T-helper 1 cell treated with Interleukin-12 subunit alpha and Interleukin-12 subunit beta and Interleukin-4 antibody, amounts not matched to agents 30 μg/mL and 1 μg/mL, for 36 hours (primary cell): Measurements from ENCODE around the gene MAS1L.
"Not testable (repeated sequence)": the region's sequence is repeated elsewhere in the genome, so short reads cannot be mapped to it uniquely, and the experiment has no call there.

Experiments used
- H3K27ac Mint-ChIP-seq: one replicate; pipeline ENCODE4 v1.8.0; 2021; ENCODE audit warnings: mild to moderate bottlenecking, mixed read lengths
- H3K27me3 Mint-ChIP-seq: one replicate; pipeline ENCODE4 v1.8.0; 2021; ENCODE audit warnings: low read depth, mixed read lengths
- H3K36me3 Mint-ChIP-seq: one replicate; pipeline ENCODE4 v1.8.0; 2021; ENCODE audit warnings: low read depth, mixed read lengths
- H3K4me1 Mint-ChIP-seq: one replicate; pipeline ENCODE4 v1.8.0; 2021; ENCODE audit warnings: low read depth, mixed read lengths
- H3K4me3 Mint-ChIP-seq: one replicate; pipeline ENCODE4 v1.8.0; 2021; ENCODE audit warnings: mild to moderate bottlenecking, moderate library complexity, mixed read lengths
- H3K9me3 Mint-ChIP-seq: one replicate; pipeline ENCODE4 v1.8.0; 2021; ENCODE audit warnings: mixed read lengths

MAS1L gene

GRCh38 chr6:29479560-29479959 lies 8.2 kb downstream of the MAS1L start:
- peaks cover 15% of the 10 kb centered on the region for H3K27me3 Mint-ChIP-seq
- no peaks in the 10 kb centered on the region for H3K4me1 Mint-ChIP-seq
- no peaks in the 10 kb centered on the region for H3K9me3 Mint-ChIP-seq
- no peaks in the 10 kb centered on the region for H3K36me3 Mint-ChIP-seq
- no peak overlapping the region for H3K4me3 Mint-ChIP-seq
- no peak overlapping the region for H3K27ac Mint-ChIP-seq

DNA sequence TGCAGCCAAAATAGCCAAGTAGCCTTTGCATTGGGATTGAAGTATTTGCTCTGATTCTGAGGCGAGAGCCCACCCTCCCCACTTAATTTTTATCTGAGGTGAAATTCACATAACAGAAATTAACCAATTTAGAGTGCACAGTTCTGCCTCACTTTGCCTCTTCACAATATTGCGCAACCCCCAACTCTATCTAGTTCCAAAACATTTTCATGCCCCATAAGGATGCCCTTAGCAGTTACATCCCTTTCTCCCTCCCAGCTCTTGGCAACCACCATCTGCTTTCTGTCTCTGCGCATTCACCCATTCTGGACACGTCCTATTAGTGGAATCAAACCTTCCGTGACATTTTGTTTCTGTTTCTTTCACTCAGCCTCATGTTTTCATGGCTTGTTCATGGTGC lies 9.0 kb downstream of the MAS1L start:
- Mint-ChIP-seq H3K4me3 (no peak overlapping the region), H3K27ac (no peak overlapping the region), H3K36me3 (no peaks in the 10 kb centered on the region), H3K9me3 (no peaks in the 10 kb centered on the region), H3K4me1 (no peaks in the 10 kb centered on the region), H3K27me3 (peaks cover 15% of the 10 kb centered on the region)

DNA sequence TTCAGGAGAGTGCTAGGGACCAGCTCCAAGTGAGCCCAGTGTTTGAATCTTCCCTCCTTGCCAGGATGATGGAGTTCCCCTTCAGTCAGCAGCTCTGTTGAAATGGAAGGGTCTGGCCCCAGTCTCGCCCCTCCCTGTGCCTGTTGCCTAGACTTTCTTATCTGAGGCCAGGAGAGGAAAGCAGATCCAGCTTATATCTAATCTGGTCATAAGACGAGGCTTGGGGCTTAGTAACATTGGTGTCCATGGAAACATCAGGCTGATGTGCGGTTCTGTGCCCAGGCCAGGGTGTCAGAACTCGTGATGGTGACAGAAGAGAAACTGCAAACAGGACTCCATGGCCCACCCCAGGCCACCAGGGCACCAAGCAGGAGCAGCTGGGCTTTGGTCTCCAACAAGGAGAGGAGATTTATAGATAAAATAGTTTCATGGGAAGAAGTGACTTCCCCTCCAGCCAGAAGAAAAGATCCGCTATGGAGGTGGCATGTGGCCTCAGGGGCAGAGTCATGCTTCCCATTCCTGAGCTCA lies 9.8 kb downstream of the MAS1L start:
- Mint-ChIP-seq H3K27me3 (peaks cover 15% of the 10 kb centered on the region), H3K36me3 (no peaks in the 10 kb centered on the region)

GRCh38 chr6:29474996-29475395 lies 12.8 kb downstream of the MAS1L start:
- H3K9me3 Mint-ChIP-seq, result no peaks in the 10 kb centered on the region
- no peaks in the 10 kb centered on the region for H3K36me3 Mint-ChIP-seq
- H3K4me1 Mint-ChIP-seq, result no peaks in the 10 kb centered on the region
- peaks cover 7% of the 10 kb centered on the region for H3K27me3 Mint-ChIP-seq
- no peak overlapping the region for H3K27ac Mint-ChIP-seq
- H3K4me3 Mint-ChIP-seq, result no peak overlapping the region

More for the DNA sequence above, 9.8 kb downstream of the MAS1L start:
- no peaks in the 10 kb centered on the region for H3K4me1 Mint-ChIP-seq
- H3K9me3 Mint-ChIP-seq, result no peaks in the 10 kb centered on the region
- no peak overlapping the region for H3K27ac Mint-ChIP-seq
- no peak overlapping the region for H3K4me3 Mint-ChIP-seq

GRCh38 chr6:29466241-29466640 lies 21.5 kb downstream of the MAS1L start:
- Mint-ChIP-seq H3K4me1 (no peaks in the 10 kb centered on the region), H3K27ac (no peak overlapping the region), H3K9me3 (no peaks in the 10 kb centered on the region), H3K27me3 (peaks cover 9% of the 10 kb centered on the region), H3K4me3 (no peak overlapping the region), H3K36me3 (no peaks in the 10 kb centered on the region)

GRCh38 chr6:29465801-29466200 lies 22.0 kb downstream of the MAS1L start:
- Mint-ChIP-seq H3K36me3 (no peaks in the 10 kb centered on the region), H3K4me1 (no peaks in the 10 kb centered on the region), H3K27ac (no peak overlapping the region), H3K27me3 (peaks cover 9% of the 10 kb centered on the region), H3K4me3 (no peak overlapping the region), H3K9me3 (no peaks in the 10 kb centered on the region)

DNA sequence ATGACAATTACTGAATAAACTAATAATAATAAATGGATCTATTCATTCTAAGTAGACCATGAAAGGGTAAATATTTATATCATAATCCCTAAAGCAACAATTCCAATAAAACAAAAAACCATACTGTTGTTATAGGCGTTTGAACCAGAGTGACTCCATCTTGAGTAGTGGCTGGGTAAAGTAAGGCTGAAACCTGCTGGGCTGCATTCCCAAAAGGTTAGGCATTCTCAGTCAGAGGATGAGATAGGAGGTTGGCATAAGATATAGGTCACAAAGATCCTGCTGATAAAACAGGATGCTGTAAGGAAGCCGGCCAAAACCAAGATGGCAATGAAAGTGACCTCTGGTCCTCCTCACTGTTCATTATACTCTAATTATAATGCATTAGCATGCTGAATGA lies 22.5 kb downstream of the MAS1L start:
- no peaks in the 10 kb centered on the region for H3K4me1 Mint-ChIP-seq
- H3K27ac Mint-ChIP-seq, result no peak overlapping the region
- H3K36me3 Mint-ChIP-seq, result no peaks in the 10 kb centered on the region
- H3K4me3 Mint-ChIP-seq, result no peak overlapping the region
- peaks cover 6% of the 10 kb centered on the region for H3K27me3 Mint-ChIP-seq
- no peaks in the 10 kb centered on the region for H3K9me3 Mint-ChIP-seq

- Mint-ChIP-seq H3K4me3 (no peak overlapping the region), H3K4me1 (no peaks in the 10 kb centered on the region), H3K27ac (no peak overlapping the region), H3K27me3 (peaks cover 15% of the 10 kb centered on the region), H3K36me3 (no peaks in the 10 kb centered on the region), H3K9me3 (no peaks in the 10 kb centered on the region)
Observed at GRCh38 chr6:29462022-29462421, 25.7 kb downstream of the MAS1L start.

- Mint-ChIP-seq H3K36me3 (no peaks in the 10 kb centered on the region), H3K4me3 (no peak overlapping the region), H3K9me3 (no peaks in the 10 kb centered on the region), H3K27ac (no peak overlapping the region), H3K4me1 (no peaks in the 10 kb centered on the region), H3K27me3 (peaks cover 15% of the 10 kb centered on the region)
Observed at GRCh38 chr6:29461021-29461814, 26.5 kb downstream of the MAS1L start.

- no peaks in the 10 kb centered on the region for H3K36me3 Mint-ChIP-seq
Observed at GRCh38 chr6:29456971-29457370, 30.8 kb downstream of the MAS1L start, which contains the start of the genes OR11A1 and OR2H1. OR11A1 (minus strand) TSS chr6:29457071; CDS start chr6:29427641, 29,430 bp downstream. OR2H1 (plus strand) TSS chr6:29457155; CDS start chr6:29461770, 4,615 bp downstream.

DNA sequence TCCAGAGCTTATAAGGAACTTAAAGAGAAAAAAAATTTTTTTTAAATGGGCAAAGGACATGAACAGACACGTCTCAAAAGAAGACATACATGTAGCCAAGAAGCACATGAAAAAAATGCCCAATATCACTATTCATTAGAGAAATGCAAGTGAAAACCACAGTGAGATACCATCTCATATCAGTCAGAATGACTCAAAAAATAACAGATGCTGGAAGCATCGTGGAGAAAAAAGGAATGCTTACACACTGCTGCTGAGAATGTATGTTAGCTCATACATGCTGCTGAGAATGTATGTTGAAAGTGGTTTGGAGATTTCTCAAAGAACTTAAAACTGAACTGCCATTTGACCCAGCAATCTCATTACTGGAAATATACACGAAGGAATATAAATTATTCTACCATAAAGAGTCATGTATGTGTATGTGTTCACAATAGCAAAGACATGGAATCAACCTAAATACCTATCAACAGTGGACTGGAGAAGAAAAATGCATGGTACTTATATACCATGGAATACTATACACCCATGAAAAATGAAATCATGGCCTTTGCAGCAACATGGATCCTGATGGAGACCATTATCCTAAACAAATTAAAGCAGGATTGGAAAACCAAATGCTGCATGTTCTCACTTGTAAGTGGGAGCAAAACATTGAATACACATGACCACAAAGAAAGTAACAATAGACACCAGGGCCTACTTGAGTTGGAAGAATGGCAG lies 36.1 kb downstream of the MAS1L start:
- Mint-ChIP-seq H3K4me1 (no peaks in the 10 kb centered on the region), H3K9me3 (peaks cover 8% of the 10 kb centered on the region), H3K27me3 (peaks cover 6% of the 10 kb centered on the region)

More at GRCh38 chr6:29456971-29457370, 30.8 kb downstream of the MAS1L start, which contains the start of the genes OR11A1 and OR2H1:
- H3K9me3 Mint-ChIP-seq, result no peaks in the 10 kb centered on the region
- H3K27me3 Mint-ChIP-seq, result peaks cover 16% of the 10 kb centered on the region
- no peak within 1 kb of the TSS for H3K27ac Mint-ChIP-seq
- H3K4me1 Mint-ChIP-seq, result no peaks in the 10 kb centered on the region
- H3K4me3 Mint-ChIP-seq, result no peak within 1 kb of the TSS

GRCh38 chr6:29447670-29448069 lies 40.1 kb downstream of the MAS1L start:
- Mint-ChIP-seq H3K27ac (no peak overlapping the region), H3K4me3 (no peak overlapping the region), H3K9me3 (peaks cover 8% of the 10 kb centered on the region), H3K36me3 (no peaks in the 10 kb centered on the region), H3K4me1 (no peaks in the 10 kb centered on the region), H3K27me3 (peaks cover 16% of the 10 kb centered on the region)

More for the DNA sequence above, 36.1 kb downstream of the MAS1L start:
- no peaks in the 10 kb centered on the region for H3K36me3 Mint-ChIP-seq
- no peak overlapping the region for H3K4me3 Mint-ChIP-seq
- no peak overlapping the region for H3K27ac Mint-ChIP-seq

DNA sequence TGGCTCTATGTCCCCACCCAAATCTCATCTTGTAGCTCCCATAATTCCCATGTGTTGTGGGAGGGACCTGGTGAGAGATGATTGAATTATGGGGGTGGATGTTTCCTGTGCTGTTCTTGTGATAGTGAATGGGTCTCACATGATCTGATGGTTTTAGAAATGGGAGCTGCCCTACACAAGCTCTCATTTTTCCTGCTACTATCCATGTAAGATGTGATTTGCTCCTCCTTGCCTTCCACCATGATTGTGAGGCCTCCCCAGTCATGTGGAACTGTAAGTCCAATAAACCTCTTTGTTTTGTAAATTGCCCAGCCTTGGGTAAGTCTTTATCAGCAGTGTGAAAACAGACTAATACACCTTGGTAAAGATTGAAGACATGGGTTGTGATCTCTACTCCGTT lies 43.7 kb downstream of the MAS1L start:
- H3K4me1 Mint-ChIP-seq, H3K27ac Mint-ChIP-seq, H3K4me3 Mint-ChIP-seq, H3K9me3 Mint-ChIP-seq, H3K36me3 Mint-ChIP-seq: not testable (repeated sequence)
- H3K27me3 Mint-ChIP-seq, result peaks cover 16% of the 10 kb centered on the region

DNA sequence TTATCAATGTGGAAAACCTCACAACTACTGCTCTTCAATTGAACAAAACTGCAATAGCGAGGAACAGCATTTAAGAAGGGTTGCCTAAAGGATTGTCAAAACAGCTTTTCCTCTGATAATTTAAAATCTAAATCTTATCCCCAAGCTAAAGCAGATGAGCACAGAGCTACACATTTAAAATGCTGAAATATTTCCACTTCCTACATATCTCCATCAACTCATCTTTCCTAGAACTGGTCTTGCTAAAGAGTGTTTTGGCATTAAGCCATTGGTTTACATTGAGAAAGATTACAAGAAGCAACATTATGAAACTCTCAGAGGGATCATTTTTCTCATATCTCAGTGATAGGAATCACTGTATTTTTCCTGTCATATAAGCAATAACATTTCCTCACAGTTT lies 45.0 kb downstream of the MAS1L start:
- no peaks in the 10 kb centered on the region for H3K36me3 Mint-ChIP-seq
- no peak overlapping the region for H3K27ac Mint-ChIP-seq
- H3K9me3 Mint-ChIP-seq, result no peaks in the 10 kb centered on the region
- H3K4me1 Mint-ChIP-seq, result no peaks in the 10 kb centered on the region
- no peak overlapping the region for H3K4me3 Mint-ChIP-seq
- peaks cover 16% of the 10 kb centered on the region for H3K27me3 Mint-ChIP-seq

DNA sequence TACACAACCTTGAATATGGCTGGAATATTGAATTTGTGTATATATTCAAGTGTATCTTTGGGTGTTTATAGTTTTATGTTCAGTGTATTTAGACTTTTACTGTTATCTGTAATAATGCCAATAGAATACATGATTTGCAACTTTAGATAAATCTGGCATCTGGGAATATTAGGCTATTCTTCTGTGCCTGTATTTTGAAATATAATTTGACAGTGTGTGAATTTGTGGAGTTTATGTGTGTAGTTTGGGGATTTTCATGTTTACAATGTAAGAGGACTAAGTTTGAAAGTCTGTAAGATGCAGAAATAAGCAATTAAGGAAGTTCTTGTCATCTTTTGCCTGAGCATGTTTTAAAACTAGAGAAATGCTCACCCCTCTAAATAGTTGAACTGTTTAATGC lies 48.8 kb downstream of the MAS1L start, which contains the start of gene OR10C1:
OR10C1 (plus strand) TSS at position 301 of the 400 bp plus-strand sequence. CDS start 710 bp downstream, outside the sequence.
- Mint-ChIP-seq H3K9me3 (no peaks in the 10 kb centered on the region), H3K4me1 (no peaks in the 10 kb centered on the region), H3K27ac (no peak within 1 kb of the TSS), H3K36me3 (no peaks in the 10 kb centered on the region), H3K4me3 (no peak within 1 kb of the TSS), H3K27me3 (peaks cover under 1% of the 10 kb centered on the region)
